IPS-18c (cell line): ENCODE data around the gene PPP2R3B.
"Not testable (repeated sequence)": the region's sequence is repeated elsewhere in the genome, so short reads cannot be mapped to it uniquely, and the experiment has no call there.

Experiments used
- H3K4me3 ChIP-seq: 2 replicates; pipeline ENCODE4 v1.7.0; 2013; ENCODE audit warnings: low read depth, mild to moderate bottlenecking, low read length, moderate library complexity; ENCODE audit not compliant: insufficient read depth
- H3K9me3 ChIP-seq: one replicate; pipeline ENCODE4 v1.6.1; 2013; ENCODE audit warnings: mild to moderate bottlenecking, low read length, moderate library complexity; ENCODE audit not compliant: control insufficient read depth, insufficient read depth

The PPP2R3B gene, protein sequence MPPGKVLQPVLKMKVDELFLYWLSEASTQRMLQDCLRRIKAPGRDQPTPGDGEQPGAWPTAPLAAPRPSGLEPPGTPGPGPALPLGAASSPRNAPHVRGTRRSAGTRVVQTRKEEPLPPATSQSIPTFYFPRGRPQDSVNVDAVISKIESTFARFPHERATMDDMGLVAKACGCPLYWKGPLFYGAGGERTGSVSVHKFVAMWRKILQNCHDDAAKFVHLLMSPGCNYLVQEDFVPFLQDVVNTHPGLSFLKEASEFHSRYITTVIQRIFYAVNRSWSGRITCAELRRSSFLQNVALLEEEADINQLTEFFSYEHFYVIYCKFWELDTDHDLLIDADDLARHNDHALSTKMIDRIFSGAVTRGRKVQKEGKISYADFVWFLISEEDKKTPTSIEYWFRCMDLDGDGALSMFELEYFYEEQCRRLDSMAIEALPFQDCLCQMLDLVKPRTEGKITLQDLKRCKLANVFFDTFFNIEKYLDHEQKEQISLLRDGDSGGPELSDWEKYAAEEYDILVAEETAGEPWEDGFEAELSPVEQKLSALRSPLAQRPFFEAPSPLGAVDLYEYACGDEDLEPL

GRCh38 chrX:386768-387575 is at the start of gene PPP2R3B:
Gene PPP2R3B, minus strand, starts transcription at chrX:386907. Its CDS starts 216 bp downstream, at chrX:386691.
- Histone ChIP-seq H3K9me3 (no peaks in the 10 kb centered on the region), H3K4me3 (peak within 1 kb of the TSS; percentile 96)

GRCh38 chrX:435536-436122 is 48.9 kb upstream of the PPP2R3B start:
- Histone ChIP-seq H3K4me3 (no peak overlapping the region), H3K9me3 (peaks cover 5% of the 10 kb centered on the region)

DNA sequence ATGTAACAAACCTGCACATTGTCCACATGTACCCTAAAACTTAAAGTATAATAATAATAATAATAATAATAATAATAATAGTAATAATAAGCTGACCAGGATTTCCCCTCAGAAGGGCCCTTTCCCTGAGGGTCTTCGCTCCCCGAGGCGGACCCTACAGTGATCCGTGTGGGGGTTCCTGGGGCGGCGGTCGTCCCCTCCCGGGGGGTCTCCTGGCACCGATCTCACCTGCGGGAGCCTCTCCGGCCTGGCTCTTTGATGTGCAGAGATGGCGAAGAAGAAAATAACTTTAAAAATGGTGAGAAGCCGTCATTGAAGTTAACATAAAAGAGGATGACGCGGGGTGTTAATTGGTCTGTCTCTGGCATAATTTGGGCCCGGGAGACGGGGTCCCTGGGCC is 48.2 kb upstream of the PPP2R3B start:
- peaks cover 5% of the 10 kb centered on the region for H3K9me3 ChIP-seq
- H3K4me3 ChIP-seq: no peak overlapping the region

GRCh38 chrX:433771-434170 is 47.1 kb upstream of the PPP2R3B start:
- peaks cover 5% of the 10 kb centered on the region for H3K9me3 ChIP-seq
- no peak overlapping the region for H3K4me3 ChIP-seq

- not testable (repeated sequence) for H3K9me3 ChIP-seq
- peak overlapping the region; percentile 9; the same call in 1 of the 2 replicates for H3K4me3 ChIP-seq
Measured at GRCh38 chrX:432666-433065, 46.0 kb upstream of the PPP2R3B start.

DNA sequence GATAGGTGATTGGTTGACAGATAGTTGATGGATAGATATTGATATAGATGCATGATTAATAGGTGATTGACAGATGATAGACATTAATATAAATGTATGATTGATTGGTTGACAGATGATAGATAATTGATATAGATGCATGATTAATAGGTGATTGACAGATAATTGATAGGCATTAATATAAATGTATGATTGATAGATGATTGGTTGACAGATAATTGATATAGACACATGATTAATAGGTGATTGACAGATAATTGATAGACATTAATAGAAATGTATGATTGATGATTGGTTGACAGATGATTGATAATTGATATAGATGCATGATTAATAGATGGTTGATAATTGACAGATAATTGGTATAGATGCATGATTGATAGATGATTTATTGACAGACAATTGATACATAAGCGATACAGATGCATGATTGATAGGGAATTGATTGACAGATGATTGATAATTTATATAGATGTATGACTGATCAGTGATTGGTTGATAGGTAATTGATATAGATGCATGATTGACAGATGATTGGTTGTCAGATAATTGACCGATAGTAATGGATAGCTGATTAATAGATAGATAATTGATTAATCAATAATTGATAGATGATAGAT is 44.9 kb upstream of the PPP2R3B start:
- H3K9me3 ChIP-seq: peaks cover 5% of the 10 kb centered on the region
- H3K4me3 ChIP-seq: no peak overlapping the region

DNA sequence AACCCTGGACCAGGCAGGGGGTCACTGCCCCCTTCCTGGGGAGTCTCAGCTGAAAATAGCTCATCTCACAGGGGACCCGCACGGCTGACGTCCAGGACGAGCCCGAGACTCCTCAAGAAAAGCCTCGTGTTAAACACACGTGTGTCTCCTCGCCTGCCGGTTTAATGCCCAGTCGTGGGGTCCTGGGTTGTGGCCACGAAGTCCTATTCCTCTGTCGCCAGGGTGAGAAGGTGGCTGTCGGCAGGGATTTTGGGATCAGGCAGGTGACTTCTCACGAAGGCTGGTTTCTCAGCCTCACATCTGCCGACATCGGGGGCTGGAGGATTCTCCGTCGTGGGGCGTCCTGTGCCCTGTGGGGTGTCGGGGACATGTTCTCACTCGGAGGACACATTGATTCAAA is 44.3 kb upstream of the PPP2R3B start:
- Histone ChIP-seq H3K9me3 (peaks cover 5% of the 10 kb centered on the region), H3K4me3 (no peak overlapping the region)

DNA sequence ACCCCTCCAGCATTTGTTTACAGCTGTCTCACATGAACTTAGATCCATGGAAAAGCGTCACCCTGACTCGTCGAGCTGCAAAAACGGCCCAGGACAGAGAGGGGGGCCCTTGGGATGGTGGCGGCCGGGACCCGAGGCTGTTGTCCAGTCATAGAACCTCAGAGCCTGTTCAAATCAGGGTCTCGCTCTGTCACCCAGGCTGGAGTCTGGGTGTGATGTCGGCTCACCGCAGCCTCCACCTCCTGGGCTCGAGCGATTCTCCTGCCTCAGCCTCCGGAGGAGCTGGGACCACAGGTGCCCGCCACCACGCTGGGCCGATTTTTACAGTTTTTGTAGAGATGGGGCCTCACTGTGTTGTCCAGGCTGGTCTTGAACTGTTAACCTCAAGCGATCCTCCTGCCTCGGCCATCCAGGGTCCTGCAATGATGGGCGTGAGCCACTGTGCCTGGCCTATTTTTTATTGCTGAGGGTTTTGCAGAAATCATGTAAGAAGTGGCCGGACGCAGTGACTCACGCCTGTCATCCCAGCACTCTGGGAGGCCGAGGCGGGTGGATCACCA is 42.6 kb upstream of the PPP2R3B start:
- Histone ChIP-seq H3K9me3 (peaks cover 2% of the 10 kb centered on the region), H3K4me3 (no peak overlapping the region)

DNA sequence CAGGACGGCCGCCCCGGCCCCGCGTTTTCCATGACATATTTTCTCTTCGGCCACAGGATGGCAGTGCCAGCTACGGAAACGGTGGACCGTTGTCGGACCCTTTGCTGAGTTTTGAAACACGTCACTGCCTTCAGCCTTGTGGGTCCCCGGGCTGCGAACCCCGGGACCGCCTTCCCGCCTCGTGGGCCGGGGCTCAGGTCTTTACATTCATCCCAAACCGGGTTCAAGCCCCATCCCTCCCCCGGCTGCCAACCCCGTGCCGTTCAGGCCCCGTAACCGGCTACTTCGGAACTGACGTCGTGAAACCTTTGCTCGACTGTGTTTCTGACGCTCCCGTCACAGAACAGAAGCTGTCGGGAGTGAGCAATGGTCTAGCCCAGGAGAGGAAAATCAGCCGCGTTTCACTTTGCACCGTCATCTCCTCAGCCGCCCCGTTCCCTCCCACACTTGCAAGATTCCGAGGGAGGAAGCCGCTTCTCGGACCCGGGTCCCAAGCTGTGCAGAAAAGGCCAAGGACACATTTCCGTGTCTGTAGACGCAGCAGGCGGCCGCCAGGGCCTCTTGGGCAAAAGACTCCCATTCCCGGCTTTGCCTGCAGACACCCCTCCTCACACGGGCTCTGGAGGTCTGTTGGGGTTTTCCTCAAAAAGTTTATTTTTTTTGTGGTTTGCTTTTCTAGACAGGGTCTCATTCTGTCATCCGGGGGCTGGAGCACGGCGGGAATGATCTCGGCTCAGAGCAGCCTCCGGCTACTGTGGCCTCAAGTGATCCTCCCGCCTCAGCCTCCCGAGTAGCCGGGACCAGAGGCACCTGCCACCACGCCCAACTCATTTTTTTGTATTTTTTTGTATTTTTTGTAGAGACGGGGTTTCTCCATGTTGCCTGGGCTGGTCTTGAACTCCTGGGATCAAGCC is 41.4 kb upstream of the PPP2R3B start:
- Histone ChIP-seq H3K9me3 (peaks cover 2% of the 10 kb centered on the region), H3K4me3 (no peak overlapping the region; the same call in 1 of the 2 replicates)

GRCh38 chrX:426881-427280 is 40.2 kb upstream of the PPP2R3B start:
- Histone ChIP-seq H3K4me3 (no peak overlapping the region), H3K9me3 (no peaks in the 10 kb centered on the region)

- no peak overlapping the region for H3K4me3 ChIP-seq
- no peaks in the 10 kb centered on the region for H3K9me3 ChIP-seq
Measured at GRCh38 chrX:425056-425455, 38.3 kb upstream of the PPP2R3B start.

DNA sequence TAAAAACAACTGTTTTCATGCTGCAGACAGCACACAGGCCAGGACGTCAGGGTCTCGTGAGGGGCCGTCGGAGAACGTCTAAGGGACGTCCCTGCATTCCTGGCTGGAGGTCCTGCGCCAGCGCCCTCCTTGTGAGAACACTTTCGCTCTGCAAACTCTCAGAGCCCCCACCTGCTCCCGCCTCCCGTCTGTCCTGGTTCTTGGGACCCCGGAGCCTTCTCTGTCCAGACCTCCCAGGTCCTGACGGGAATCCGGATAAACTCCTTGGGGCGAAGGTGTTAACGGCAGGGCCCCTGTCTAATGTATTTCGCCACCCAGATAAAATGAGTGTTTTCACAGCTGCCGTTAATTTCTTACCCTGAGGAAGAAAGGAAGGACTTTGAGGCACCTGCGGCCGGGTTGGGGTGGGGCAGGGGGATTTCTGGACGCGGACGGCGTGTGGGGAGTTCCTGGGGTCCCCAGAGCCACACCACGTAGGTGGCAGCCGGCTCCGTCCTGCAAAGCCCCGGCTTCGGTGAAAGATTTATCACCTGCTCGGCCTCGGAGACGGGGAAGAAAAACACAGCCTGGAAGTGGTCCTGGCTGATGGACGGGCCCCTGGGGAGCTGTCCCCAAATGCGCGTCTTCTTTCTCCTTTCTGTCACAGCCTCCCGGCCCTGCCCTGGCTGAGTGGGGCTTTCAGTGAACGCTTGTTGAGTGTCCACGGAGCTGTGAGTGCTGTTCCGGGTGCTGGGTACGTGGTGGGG is 35.1 kb upstream of the PPP2R3B start:
- H3K9me3 ChIP-seq: no peaks in the 10 kb centered on the region

DNA sequence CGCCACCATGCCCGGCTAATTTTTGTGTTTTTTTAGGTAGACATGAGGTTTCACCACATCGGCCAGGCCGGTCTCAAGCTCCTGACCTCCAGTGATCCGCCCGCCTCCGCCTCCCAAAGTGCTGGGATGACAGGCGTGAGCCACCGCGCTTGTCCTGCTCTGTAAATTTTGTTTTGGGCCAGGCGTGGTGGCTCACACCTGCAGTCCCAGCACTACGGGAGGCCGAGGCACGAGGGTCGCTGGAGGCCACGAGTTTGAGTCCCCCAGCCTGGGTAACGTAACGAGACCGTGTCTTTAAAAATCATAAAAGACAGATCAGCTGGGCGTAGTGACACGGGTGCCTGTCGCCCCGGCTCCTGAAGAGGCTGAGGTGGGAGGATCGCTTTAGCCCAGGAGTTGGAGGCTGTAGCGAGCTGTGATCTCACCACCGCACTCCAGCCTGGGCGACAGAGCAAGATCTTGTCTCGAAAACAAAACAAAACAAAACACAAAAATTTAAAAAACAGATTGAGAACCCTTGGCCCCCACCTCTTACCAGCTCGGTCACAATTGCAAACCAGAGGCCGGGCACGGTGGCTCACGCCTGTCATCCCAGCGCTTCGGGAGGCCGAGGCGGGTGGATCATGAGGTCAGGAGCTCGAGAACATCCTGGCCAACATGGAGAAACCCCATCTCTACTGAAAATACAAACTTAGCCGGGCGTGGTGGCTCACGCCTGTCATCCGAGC is 34.0 kb upstream of the PPP2R3B start:
- no peak overlapping the region for H3K4me3 ChIP-seq
- H3K9me3 ChIP-seq: no peaks in the 10 kb centered on the region

More for the DNA sequence above, 35.1 kb upstream of the PPP2R3B start:
- H3K4me3 ChIP-seq: no peak overlapping the region

DNA sequence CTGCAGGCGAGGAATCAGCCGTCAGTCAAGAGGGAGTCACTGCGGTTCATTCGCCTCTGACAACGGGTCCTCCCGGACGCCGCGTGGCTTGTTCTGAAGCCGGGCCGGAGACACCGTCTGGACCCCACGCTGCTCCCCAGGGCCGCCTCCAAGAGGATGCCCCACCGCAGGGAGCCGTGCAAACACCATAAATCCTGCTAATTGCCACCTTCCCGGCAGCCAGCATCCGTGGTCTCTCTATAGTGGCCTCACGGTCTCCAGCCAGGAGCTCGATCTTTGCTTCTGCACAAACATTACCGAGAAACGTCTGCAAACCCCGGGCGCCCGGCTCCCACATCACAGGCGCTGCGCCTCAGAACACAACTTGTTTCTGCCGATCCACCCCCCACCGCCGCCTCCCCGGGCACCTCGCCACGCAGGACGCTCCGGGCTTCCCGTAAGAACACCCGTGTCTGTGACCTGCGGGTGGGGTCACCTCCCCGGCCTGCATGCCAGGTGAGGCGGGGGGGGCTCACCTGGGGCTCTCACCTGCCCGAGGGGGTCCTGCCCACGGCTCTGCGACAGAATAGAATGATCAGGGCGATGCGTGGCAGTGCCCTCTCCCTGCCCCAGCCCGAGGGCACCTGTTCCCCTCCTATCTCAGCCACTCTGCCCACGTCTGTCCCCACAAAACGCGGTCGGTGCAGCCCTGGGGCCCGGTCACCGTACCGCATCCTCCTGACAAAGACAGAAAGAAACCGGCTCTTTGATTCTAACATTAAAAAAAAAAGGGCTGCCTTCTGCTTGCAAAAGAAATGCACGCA is 32.4 kb upstream of the PPP2R3B start:
- Histone ChIP-seq H3K9me3 (no peaks in the 10 kb centered on the region), H3K4me3 (no peak overlapping the region)
